HCT116 (cell line): ENCODE results near the gene ST6GAL2. TPM values are rescaled to one million over a fixed set of nuclear protein-coding genes. Genes with fewer than 3 reads are reported as not detected.

ENCODE experiments used
- ATAC-seq: fragments of 200-7000 bp; cut with Tn5 transposase; 2 replicates; pipeline ENCODE4 v1.9.1; 2020; ENCODE audit warnings: mild to moderate bottlenecking, moderate library complexity
- BruUV-seq: library from RNA; stranded (reverse); fragments of 400-500 nt; replicated peaks from 2 replicates; lab custom pipeline; 2021; lab: Mats Ljungman, UMichigan
- CTCF ChIA-PET: fragments of 300-600 bp; sonication (Branson Sonifier 250); formaldehyde crosslinking; loops from one replicate; lab custom pipeline; 2021; ENCODE audit warnings: antibody characterized with exemption; lab: Charles Lee
- POLR2A ChIA-PET: fragments of 300-600, 350-600 bp; sonication (Branson Sonifier 250); formaldehyde crosslinking; loops from one replicate; lab custom pipeline; 2021; ENCODE audit warnings: antibody characterized with exemption; lab: Charles Lee
- RAD21 ChIA-PET, 2 experiments: fragments of 300-600 bp; sonication (Branson Sonifier 250); formaldehyde crosslinking; loops; one replicate each; lab custom pipeline; 2023; ENCODE audit warnings: low total read pairs in 2 of 2; ENCODE audit not compliant: uncharacterized antibody in 2 of 2, unreplicated experiment in 2 of 2, low non-redundant PET in 1 of 2; lab: Charles Lee
- DNase-seq: peaks from one replicate; pipeline ENCODE4 v3.0.0-alpha.2; 2010; ENCODE audit warnings: low read depth, low spot score
- H2AFZ ChIP-seq: fragments of 200-600 bp; shearing (Covaris generic), sonication (generic); 2 replicates; pipeline ENCODE4 v1.6.1; 2017; ENCODE audit warnings: low read depth, mixed run types, mixed read lengths, antibody characterized with exemption, low read length; ENCODE audit not compliant: poor library complexity, severe bottlenecking
- H3K27ac ChIP-seq: 2 replicates; pipeline ENCODE4 v1.5.1; 2012; ENCODE audit warnings: low read depth, low read length
- H3K27me3 ChIP-seq: fragments of 200-600 bp; sonication (generic); 2 replicates; pipeline ENCODE4 v1.6.1; 2016; ENCODE audit warnings: mixed run types, low read length, mixed read lengths; ENCODE audit not compliant: insufficient read depth
- H3K36me3 ChIP-seq, 2 experiments: fragments of 200-500 bp in 1 of 2; fragments of 200-600 bp in 1 of 2; sonication (Bioruptor generic) in 1 of 2; sonication (generic) in 1 of 2; 2 replicates each; pipeline versions ENCODE4 v1.5.1 to v1.6.1; 2014 to 2016; ENCODE audit warnings: low read length in 2 of 2, inconsistent platforms in 1 of 2, mixed read lengths in 1 of 2, mixed run types in 1 of 2; ENCODE audit not compliant: insufficient read depth in 2 of 2, control insufficient read depth in 1 of 2
- H3K4me1 ChIP-seq, 2 experiments: fragments of 200-600 bp in 1 of 2; sonication (generic) in 1 of 2; 2 replicates each; pipeline versions ENCODE4 v1.5.1 to v1.6.1; 2012 to 2017; ENCODE audit warnings: low read length in 2 of 2, inconsistent platforms in 1 of 2, mild to moderate bottlenecking in 1 of 2, mixed read lengths in 1 of 2, mixed run types in 1 of 2, moderate library complexity in 1 of 2; ENCODE audit not compliant: insufficient read depth in 2 of 2, control insufficient read depth in 1 of 2
- H3K4me2 ChIP-seq: fragments of 200-600 bp; sonication (generic); 2 replicates; pipeline ENCODE4 v1.6.1; 2017; ENCODE audit warnings: mixed run types, low read length, mixed read lengths
- H3K4me3 ChIP-seq, 2 experiments: fragments of 200-600 bp in 1 of 2; sonication (generic) in 1 of 2; replicated peaks in 1 of 2; 2 replicates each; pipeline ENCODE4 v1.5.1; 2011 to 2016; ENCODE audit warnings: low read length in 2 of 2, control low read depth in 1 of 2, low read depth in 1 of 2, mild to moderate bottlenecking in 1 of 2, mixed read lengths in 1 of 2, mixed run types in 1 of 2
- H3K79me2 ChIP-seq: fragments of 200-600 bp; sonication (generic); 2 replicates; pipeline ENCODE4 v1.6.1; 2017; ENCODE audit warnings: mild to moderate bottlenecking, mixed run types, low read length, moderate library complexity, mixed read lengths; ENCODE audit not compliant: insufficient read depth
- H3K9ac ChIP-seq: fragments of 200-600 bp; sonication (generic); 2 replicates; pipeline ENCODE4 v1.6.1; 2016; ENCODE audit warnings: low read length, mixed read lengths
- H3K9me2 ChIP-seq: fragments of 200-600 bp; sonication (generic), shearing (Covaris generic); 2 replicates; pipeline ENCODE4 v1.6.1; 2017; ENCODE audit warnings: mixed run types, mild to moderate bottlenecking, moderate library complexity; ENCODE audit not compliant: insufficient read depth
- H3K9me3 ChIP-seq, 2 experiments: fragments of 200-500 bp in 1 of 2; fragments of 200-600 bp in 1 of 2; sonication (Bioruptor generic) in 1 of 2; sonication (generic) in 1 of 2; 2 replicates each; pipeline ENCODE4 v1.6.1; 2014 to 2017; ENCODE audit warnings: low read length in 2 of 2, mixed read lengths in 2 of 2, inconsistent platforms in 1 of 2, low read depth in 1 of 2, mild to moderate bottlenecking in 1 of 2, mixed run types in 1 of 2, moderate library complexity in 1 of 2; ENCODE audit not compliant: control insufficient read depth in 1 of 2, insufficient read depth in 1 of 2
- H4K20me1 ChIP-seq: fragments of 200-600 bp; sonication (generic), shearing (Covaris generic); 2 replicates; pipeline ENCODE4 v1.6.1; 2017; ENCODE audit warnings: mixed run types, mild to moderate bottlenecking, moderate library complexity; ENCODE audit not compliant: insufficient read depth
- ATF3 ChIP-seq: IDR thresholded peaks from 2 replicates; pipeline ENCODE4 v1.6.1; 2012
- POLR2A ChIP-seq: IDR thresholded peaks from 2 replicates; pipeline ENCODE4 v1.7.0; 2011; ENCODE audit warnings: borderline replicate concordance; ENCODE audit not compliant: insufficient read depth, insufficient read length; ENCODE audit errors: extremely low read depth
- POLR2AphosphoS5 ChIP-seq: IDR thresholded peaks from 2 replicates; pipeline ENCODE4 v1.6.1; 2011; ENCODE audit warnings: mild to moderate bottlenecking, low read depth, low read length, moderate library complexity
- RAD21 ChIP-seq: IDR thresholded peaks from 2 replicates; pipeline ENCODE4 v1.6.1; 2012; ENCODE audit warnings: low read depth, mild to moderate bottlenecking
- intact Hi-C: fragments of 100-400 bp; cut with micrococcal nuclease; formaldehyde crosslinking; loops from 2 replicates; pipeline ENCODE4 v1.10.0; 2022
- total RNA-seq: library from RNA; stranded (reverse); gene quantifications from one replicate; pipeline ENCODE4 v1.2.1, GENCODE V29; 2021; ENCODE audit not compliant: unreplicated experiment

ST6GAL2 gene
- total RNA-seq, 1 experiment from 2014 or later = not detected

- CTCF ChIA-PET = no interaction called here
- ATAC-seq = no peak
- no peak overlapping the region for H2AFZ ChIP-seq
Measured at GRCh38 chr2:106932644-106933043, 46.7 kb upstream of the ST6GAL2 start.

GRCh38 chr2:106931717-106932335, 45.9 kb upstream of the ST6GAL2 start:
- no peak for TF ChIP-seq RAD21
- TF ChIP-seq ATF3 = no peak
- TF ChIP-seq POLR2AphosphoS5 = no peak
- TF ChIP-seq, all 23 proteins: peak for 0
- H3K4me3 ChIP-seq = no peak overlapping the region
- H3K36me3 ChIP-seq = no peaks in the 10 kb centered on the region

More at GRCh38 chr2:106932644-106933043, 46.7 kb upstream of the ST6GAL2 start:
- no peak for DNase-seq
- no peak overlapping the region for H3K4me3 ChIP-seq
- H3K9me2 ChIP-seq = no peaks in the 10 kb centered on the region
- no peaks in the 10 kb centered on the region for H4K20me1 ChIP-seq
- peaks cover 3 to 11% of the 10 kb centered on the region in 2 experiments; a peak in 2 of 4 replicates for H3K9me3 ChIP-seq
- no TSS peak for BruUV-seq
- ChIA-PET POLR2A (no interaction called here), RAD21 (no interaction called here)
- intact Hi-C loops = no loop called here
- no peaks in the 10 kb centered on the region for H3K4me1 ChIP-seq
- no peak overlapping the region for H3K9ac ChIP-seq
- H3K4me2 ChIP-seq = no peak overlapping the region
- no peaks in the 10 kb centered on the region for H3K79me2 ChIP-seq
- H3K27me3 ChIP-seq = no peaks in the 10 kb centered on the region
- H3K36me3 ChIP-seq = no peaks in the 10 kb centered on the region
- H3K27ac ChIP-seq = no peak overlapping the region
- TF ChIP-seq POLR2A = no peak

More at GRCh38 chr2:106931717-106932335, 45.9 kb upstream of the ST6GAL2 start:
- DNase-seq (no peak), ATAC-seq (no peak)
- Histone ChIP-seq H3K9me2 (no peaks in the 10 kb centered on the region), H3K9me3 (peaks cover 3 to 11% of the 10 kb centered on the region in 2 experiments; a peak in 2 of 4 replicates), H3K4me1 (no peaks in the 10 kb centered on the region), H3K27ac (no peak overlapping the region), H3K27me3 (no peaks in the 10 kb centered on the region), H3K4me2 (no peak overlapping the region), H2AFZ (no peak overlapping the region), H3K79me2 (no peaks in the 10 kb centered on the region), H3K9ac (no peak overlapping the region), H4K20me1 (no peaks in the 10 kb centered on the region)
- intact Hi-C loops = no loop called here
- CTCF ChIA-PET = no interaction called here
- POLR2A ChIA-PET = no interaction called here
- BruUV-seq = no TSS peak
- RAD21 ChIA-PET = no interaction called here
